ENCODE results near the gene HLA-DQA2.

DNA sequence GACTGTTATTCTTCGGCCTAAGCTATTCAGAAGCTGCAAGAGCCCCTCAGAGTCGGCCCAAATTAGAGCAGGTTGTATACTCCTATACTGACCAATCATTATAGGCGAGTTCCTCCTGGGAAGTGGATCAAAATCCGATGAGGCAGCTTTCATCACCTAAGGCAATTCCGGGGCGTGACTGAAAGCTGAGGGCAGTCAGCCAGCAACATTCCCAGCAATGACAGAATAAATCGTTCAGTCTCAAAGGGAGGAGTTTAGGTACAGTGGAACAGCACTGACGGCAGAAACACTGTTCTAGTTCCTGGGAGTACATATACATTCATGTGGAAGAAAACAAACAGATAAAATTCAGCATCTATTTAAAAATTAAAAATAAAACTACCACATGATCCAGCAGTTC lies 11.4 kb downstream of the HLA-DQA2 start:
- no peak for TF ChIP-seq POLR2AphosphoS5 (IDR thresholded peaks at IDR 0.05; ENCODE audit: low read depth)
- no peak for TF ChIP-seq CTCF (conservative IDR thresholded peaks at IDR 0.05; ENCODE audit: low read depth in 2 of 2)
- TF ChIP-seq EZH2 (IDR thresholded peaks at IDR 0.05; ENCODE audit: low read depth, unreplicated experiment) = no peak
- no peak for TF ChIP-seq JUNB (IDR thresholded peaks at IDR 0.05; ENCODE audit: unreplicated experiment)
- TF ChIP-seq CREB1 (CRISPR knock-in tag; IDR thresholded peaks at IDR 0.05; ENCODE audit: low read depth) = no peak
- TF ChIP-seq ZNF114 (CRISPR knock-in tag; IDR thresholded peaks at IDR 0.05) = no peak
- TF ChIP-seq EZH2phosphoT487 (IDR thresholded peaks at IDR 0.05; ENCODE audit: unreplicated experiment) = no peak
- TF ChIP-seq, protein P1, sequence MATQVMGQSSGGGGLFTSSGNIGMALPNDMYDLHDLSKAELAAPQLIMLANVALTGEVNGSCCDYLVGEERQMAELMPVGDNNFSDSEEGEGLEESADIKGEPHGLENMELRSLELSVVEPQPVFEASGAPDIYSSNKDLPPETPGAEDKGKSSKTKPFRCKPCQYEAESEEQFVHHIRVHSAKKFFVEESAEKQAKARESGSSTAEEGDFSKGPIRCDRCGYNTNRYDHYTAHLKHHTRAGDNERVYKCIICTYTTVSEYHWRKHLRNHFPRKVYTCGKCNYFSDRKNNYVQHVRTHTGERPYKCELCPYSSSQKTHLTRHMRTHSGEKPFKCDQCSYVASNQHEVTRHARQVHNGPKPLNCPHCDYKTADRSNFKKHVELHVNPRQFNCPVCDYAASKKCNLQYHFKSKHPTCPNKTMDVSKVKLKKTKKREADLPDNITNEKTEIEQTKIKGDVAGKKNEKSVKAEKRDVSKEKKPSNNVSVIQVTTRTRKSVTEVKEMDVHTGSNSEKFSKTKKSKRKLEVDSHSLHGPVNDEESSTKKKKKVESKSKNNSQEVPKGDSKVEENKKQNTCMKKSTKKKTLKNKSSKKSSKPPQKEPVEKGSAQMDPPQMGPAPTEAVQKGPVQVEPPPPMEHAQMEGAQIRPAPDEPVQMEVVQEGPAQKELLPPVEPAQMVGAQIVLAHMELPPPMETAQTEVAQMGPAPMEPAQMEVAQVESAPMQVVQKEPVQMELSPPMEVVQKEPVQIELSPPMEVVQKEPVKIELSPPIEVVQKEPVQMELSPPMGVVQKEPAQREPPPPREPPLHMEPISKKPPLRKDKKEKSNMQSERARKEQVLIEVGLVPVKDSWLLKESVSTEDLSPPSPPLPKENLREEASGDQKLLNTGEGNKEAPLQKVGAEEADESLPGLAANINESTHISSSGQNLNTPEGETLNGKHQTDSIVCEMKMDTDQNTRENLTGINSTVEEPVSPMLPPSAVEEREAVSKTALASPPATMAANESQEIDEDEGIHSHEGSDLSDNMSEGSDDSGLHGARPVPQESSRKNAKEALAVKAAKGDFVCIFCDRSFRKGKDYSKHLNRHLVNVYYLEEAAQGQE (IDR thresholded peaks at IDR 0.05; ENCODE audit: unreplicated experiment) = no peak
- no peak for TF ChIP-seq ZNF462 (CRISPR knock-in tag; IDR thresholded peaks at IDR 0.05)
- no peak for TF ChIP-seq NANOG (IDR thresholded peaks at IDR 0.05; ENCODE audit: borderline replicate concordance)

Measured in GM23338 (cell line).